Kasumi-1 (cell line): ENCODE data around the gene CHAC1.

Experiments used
- DNase-seq, 2 experiments: peaks; one replicate each; lab custom pipeline; 2025; lab: John Stamatoyannopoulos, UW

Gene CHAC1, protein sequence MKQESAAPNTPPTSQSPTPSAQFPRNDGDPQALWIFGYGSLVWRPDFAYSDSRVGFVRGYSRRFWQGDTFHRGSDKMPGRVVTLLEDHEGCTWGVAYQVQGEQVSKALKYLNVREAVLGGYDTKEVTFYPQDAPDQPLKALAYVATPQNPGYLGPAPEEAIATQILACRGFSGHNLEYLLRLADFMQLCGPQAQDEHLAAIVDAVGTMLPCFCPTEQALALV

DNA sequence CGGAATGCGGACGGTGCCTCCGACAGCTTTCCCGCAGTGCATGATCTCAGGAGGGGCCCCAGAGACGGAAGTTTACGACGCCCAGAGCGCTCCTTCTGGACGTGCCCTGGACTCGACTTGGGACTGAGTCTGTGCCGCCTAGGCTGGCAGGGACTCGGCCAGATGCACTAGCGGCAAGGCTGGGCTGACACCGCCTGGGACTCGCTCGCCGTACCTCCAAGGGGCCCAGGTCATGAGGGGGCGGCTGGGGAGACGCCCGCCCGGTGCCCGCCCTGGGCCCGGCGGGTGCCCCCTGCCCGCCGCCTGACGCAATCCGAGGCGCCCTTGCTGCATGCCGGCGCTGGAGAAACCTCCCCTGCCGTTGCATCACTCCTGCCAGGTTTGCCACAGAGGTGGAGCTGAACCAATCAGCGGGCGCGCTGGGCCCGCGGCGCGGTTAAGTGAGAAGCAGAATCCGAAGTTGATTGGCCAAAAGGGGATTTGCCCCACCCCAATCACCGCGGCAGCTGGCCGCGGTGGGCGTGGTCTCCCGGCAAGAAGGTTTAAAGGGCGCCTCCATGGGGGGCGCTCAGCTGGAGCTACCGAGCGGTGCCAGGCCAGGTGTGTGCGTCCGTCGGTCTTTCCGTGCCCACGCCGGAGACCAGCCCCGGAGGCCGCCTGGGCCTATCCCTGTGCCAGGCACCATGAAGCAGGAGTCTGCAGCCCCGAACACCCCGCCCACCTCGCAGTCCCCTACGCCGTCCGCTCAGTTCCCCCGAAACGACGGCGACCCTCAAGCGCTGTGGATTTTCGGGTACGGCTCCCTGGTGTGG is at the start of gene CHAC1:
CHAC1 (plus strand) TSS at position 571 of the 812 bp plus-strand sequence; CDS start at position 684, 113 bp downstream.
- DNase-seq = peak; percentile 91

DNA sequence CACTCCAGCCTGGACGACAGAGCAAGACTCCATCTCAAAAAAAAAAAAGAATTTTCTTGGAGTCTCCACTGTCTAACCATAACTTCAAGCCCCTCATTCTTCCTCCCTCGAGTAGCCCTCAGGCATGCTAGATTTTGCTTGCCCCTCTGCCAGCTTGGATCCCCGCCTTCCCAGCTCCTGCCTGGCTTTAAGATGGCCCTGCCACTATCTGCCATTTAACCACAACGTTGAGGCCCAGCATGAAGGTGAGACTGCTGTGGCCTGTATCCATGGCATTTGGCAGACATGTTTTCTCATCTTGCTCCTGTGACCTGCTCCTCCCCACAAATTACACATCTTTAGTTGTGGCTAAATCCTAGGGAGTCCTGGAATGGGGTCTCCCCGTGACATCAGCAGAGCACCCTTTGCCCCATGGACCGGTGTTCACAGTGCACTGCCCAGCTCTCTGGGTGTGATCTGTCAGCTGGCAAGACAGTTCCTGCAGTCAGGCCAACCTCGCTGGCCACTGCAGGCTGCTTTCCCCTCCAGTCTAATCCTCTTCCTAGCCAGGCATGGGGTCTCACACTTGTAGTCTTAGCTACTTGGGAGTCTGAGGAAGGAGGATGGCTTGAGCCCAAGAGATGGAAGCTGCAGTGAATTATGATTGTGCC is 48.6 kb upstream of the CHAC1 start:
- DNase-seq = no peak

DNA sequence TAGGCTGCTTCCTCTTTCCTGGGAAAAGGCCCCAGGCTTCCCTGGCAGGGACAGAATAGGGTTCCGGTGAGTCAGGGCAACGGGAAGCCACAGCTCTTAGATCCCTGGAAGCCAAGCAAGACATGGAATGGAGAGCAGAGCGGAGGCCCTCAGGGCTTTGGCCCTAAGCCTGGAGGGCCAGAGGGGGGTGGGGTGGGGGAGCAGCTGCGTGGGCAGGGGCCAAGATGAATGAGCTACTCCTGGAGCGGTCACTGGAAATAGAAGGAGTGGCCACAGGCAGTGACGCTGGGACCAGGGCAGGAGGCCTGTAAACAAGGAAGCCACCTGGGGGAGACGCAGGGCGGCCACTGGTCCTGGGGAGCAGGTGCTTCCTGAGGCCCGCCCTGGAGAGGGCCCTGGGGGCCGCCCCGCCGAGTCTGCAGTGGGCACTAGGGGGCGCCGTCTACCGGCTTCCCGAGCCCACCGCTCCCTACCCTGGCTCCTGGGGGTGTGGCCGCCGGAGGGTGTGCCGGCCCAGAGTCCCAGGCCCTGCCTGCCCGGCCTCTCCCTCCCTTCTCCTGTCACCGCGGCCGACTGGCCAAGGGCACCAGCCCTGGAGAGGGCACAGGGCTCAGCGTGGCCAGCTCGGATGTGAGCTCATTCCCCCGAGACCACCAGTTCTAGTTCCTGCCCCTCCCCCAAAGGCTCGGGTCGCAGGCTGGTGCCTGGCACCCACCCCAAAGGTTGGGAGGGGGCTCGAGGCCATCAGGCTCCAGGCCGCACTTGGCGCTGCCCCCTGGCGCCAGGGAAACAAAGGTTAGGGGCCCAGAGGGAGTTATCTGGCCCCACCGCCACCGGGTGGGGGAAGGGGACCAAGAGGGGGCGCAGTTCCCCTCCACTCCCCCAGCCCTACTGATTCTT is 46.9 kb upstream of the CHAC1 start:
- peak; percentile 73 to 81 for DNase-seq

DNA sequence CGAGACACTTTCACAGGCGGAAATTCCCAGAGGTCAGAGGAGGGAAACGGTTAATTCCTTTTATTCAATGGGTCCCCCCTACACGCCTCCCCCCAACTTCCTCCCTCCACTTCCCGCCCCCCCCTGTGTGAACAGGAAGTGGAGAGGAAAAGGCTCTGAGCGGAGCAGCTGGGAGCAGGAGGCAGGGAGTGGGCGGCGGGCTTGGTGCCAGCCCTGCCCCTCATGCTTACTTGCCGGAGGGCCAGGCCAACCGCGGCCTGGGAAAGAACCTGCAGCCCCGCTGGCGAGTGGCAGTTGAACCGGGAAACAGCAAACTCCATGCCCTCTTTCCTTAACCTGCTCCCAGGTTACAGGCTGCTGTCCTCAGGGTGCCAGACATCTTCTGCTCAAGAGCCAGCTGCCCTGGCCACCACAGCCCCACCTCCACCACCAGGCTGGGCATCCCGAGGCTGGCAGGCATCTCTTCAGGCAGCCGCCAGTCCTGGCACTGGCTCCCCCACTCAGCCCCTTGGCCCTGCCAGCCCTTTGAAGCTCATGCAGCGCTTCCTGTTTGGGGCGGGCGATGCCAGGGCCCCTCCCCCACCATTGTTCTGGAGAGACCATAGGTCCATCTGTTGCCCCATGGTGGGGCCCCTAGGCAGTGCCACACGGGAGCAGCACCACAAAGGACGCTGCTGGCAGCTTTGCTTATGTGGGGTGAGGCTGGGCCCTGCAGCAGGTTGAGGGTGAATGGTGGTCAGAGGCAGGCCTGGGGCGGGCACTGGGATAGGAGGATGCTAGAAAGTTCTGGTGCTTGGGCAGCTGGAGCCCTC is 46.1 kb upstream of the CHAC1 start:
- peak; percentile 38 to 51 for DNase-seq

DNA sequence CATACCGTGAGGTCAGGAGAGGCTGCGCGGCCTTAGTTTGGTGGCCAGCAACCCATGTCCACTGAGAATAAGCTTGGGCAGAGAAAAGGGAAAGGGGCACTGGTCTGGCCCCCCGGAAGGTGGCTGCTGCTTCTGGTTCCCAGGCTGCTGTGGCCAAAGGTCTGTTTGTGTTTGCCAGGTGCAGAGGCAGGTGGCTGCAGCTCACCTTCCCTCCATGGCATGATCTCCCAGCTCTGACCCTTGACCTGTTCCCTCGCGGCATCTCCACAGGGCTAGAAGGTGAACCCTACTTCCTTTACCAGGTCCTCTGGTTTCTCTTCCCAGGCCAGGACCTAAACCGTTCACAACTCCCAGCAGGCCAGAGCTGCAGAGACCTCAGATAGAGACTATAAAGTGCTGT is 45.2 kb upstream of the CHAC1 start:
- no peak for DNase-seq

DNA sequence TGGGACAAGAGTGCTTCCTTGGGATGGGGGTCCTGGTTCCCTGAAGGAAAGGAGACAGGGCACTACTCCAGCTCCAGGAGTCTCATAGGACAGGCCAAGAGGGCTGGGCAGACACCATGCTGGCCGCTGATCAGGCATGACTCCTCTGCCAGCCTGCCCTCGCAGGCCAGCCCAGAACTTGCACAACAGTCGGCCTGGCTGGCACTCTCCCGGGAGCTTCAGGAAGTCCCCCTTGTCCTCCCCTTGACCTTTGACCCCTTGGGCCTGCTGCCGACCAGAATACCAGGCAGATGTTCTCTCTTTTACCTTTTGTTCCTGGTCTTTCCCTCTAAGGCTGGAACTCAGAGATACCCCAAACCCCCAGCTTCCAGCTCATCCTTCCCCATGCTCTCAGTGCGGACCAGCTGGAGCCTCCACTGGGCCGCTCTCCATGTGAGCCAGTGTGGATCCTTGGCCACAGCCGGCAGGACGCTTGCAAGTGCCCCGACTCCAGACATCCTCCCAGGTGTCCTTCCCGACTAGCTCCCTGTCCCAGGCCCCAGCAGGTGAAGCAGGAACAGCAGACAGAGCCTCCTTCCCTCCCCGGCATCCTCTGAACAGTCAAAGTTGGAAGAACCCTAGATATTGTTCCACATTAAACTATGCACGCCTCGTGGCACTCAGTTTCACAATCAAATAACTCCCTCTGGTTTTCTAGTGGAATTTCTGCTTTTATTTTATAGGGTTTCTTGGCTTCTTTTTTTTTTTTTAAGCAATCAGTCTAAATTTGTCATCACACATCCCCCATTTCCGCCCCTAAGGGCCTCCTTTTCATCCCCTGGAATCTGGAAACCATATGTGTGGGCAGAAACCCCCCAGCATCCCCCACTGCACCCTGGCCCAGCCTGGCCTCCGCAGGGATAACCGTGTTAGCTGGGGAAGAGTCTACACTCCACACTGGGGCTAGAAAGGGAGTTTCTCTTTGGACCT is 43.3 kb upstream of the CHAC1 start:
- peak in 1 of 2 experiments; percentile 41 for DNase-seq

DNA sequence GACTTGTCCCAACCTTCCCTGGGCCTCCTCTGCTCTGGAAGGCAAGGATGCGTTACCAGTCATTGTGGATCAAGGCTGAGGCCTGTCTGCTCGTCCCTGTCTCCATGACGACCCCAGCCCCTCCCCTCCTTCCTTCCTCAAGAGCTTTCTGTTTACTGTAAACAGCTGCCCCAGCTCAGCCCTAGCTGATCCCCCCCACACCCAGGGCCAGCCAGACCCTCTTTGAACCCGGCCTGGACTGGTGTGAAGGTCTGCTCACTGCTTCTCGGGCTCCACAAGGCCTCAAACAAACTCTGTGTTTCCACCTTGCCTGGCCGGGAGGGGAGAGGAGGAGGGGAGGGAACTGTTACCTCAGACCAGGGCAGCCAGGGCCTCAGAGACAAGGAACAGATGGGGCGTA is 42.1 kb upstream of the CHAC1 start:
- no peak for DNase-seq

DNA sequence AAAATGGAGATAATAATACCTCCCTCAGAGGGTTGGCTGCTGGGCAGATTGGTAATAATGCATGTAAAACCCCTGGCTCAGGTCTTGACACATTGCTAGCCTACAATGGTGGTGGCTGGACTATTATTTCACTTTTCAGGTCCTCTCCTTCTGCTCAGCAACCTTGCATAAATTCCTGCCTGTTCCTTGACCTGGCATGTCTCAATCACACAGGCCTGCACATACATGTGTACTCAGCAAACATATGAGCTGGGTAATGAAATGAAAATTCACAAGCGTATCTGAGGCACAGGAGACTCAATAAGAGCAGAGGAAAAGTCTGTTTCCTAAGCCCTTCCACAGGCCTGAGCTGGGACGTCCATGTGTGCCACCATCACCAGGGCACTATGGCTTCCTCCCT is 41.6 kb upstream of the CHAC1 start:
- DNase-seq = no peak

DNA sequence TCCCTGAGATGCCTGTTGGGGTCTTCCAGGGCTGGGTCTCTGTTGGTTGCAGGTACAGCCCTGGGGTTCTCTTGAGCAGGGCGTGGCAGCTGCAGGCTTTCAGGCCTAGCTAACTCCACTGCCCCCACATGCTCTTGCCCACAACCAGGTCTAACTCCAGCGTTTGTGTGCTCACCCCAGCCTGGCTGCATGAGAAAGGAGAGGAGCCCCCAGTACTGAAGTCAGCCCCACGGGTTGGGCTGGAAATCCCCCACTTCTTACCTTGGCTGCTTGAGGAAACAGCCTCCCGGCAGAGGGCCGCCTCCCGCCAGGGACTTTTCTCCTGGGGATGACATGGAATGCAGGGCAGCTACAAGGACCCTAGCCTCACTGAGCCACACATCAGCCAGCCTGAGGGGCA is 40.8 kb upstream of the CHAC1 start:
- DNase-seq = no peak

DNA sequence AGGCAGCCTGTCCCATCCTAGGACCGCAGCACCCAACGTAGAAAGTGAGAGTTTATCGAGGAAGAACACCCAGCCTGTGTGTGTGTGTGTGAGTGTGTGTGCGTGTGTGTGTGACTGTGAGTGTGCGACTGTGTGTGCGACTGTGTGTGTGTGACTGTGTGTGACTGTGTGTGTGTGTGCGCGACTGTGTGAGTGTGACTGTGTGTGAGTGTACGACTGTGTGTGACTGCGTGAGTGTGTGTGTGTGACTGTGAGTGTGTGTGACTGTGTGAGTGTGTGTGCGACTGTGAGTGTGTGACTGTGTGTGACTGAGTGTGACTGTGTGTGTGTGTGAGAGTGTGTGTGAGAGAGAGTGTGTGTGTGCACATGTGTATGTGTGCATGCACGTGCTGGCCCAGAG is 39.3 kb upstream of the CHAC1 start:
- DNase-seq = no peak

DNA sequence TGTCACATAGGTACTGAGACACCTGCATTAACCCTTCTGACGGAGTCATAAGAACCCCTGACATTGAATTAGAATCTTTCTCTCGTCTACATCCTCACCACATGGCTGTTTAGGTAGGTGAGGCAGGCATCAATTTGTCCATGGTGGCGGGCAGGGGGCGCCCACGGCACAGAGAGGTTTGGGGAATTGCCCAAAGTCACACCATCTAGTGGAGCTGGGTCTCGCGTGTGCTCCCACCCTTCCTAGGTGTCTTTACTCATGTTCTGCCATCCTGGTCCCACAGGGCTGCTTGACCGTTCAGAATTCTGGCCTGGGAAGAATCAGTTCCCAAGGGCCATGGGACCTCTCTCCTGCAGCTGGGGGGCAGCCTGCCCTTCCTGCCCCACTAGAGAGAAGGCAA is 38.8 kb upstream of the CHAC1 start:
- no peak for DNase-seq

DNA sequence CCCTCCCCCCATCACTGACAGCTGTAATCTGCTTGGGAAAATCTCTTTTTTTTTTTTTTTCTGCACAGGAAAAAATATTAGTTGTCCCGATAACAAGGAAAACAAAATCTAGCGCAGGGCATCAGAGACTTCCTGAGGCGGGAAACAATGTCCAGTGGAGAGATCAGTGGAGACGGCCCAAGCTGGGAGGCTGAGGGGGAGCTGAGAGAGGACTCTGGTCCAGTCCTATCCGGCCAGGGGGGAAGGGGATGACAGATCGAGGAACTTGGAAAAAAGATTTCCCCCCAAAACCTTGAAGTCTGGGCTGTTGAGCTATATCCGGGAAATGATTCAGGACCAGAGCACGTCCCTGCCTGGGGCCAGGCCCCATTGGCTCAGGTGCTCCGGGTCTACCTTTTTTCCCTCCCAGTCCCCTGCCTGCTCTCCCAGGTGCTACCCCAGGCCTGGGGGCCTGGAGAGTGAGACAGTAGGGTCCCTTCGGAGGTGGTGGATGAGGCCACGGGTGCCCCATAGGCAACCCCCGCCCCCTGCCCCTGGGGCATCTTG is 38.1 kb upstream of the CHAC1 start:
- DNase-seq = no peak

DNA sequence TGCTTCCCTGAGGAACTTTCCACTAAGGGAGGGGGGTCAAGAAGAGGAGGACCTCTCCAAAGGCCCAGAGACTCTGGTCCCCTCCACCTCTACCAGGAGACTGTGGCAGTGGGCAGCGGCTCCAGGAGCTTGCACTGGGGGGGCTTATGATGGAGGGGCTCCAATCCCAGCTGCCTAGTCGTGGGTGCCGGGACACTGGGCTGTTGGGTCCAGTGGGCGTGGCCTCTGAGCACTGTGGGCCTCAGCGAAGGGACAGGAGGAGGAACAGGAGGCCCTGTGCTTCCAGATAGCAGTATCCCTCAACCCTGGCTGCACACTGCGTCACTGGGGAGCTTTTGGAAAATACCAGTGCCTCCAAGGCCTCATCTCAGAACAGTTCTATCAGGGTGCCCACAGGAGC is 37.6 kb upstream of the CHAC1 start:
- DNase-seq = no peak

DNA sequence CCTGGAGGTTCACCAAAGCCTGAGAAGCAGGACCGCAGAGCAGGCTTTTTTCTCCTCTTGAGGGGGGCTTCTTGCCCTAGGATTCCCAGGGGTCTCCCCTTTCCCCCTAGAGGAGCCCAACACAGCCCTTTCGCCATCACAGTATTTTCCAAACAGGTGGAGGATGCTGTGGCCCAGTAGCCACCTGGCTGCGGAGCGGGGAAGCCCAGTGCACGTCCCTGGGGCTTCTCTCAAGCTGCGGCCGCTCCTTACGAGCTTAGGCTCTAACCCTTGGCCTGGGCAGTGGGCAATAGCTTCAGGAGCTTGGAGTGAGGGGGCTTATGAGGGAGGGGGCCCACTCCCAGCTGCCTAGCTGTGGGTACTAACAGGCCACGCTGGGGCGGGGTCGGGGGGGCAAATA is 35.7 kb upstream of the CHAC1 start:
- DNase-seq = no peak

DNA sequence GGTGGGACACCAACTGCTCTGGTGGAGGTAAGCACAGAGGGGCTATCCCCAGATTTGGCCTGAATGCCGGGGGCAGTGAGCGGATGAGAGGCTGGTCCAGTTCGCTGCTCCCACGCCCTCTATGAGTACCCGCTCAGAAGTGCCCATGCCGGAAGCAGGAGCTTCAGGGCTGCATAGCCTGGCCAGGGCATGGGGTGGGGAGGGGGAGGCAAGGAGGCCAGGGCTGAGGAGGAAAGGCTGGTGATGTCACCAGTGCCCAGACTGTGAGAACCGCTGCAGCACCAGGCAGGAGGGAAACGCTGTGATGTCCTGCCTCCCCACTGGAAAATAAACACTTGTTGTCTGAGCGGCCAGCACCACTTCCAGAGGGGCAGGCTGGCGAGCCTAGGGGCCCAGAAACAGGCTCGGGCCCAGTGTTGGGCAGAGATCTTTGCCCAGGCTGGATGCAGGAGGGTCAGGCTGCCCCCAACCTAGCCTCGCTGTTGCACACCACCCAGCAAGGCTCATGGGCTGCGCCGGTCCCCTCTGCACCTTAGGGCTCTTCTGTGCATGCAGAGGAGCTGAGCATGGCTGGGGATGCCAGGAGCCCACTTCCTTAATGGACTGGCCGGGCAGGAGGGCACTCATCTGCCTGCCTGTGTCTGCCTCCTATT is 35.0 kb upstream of the CHAC1 start:
- DNase-seq = no peak

DNA sequence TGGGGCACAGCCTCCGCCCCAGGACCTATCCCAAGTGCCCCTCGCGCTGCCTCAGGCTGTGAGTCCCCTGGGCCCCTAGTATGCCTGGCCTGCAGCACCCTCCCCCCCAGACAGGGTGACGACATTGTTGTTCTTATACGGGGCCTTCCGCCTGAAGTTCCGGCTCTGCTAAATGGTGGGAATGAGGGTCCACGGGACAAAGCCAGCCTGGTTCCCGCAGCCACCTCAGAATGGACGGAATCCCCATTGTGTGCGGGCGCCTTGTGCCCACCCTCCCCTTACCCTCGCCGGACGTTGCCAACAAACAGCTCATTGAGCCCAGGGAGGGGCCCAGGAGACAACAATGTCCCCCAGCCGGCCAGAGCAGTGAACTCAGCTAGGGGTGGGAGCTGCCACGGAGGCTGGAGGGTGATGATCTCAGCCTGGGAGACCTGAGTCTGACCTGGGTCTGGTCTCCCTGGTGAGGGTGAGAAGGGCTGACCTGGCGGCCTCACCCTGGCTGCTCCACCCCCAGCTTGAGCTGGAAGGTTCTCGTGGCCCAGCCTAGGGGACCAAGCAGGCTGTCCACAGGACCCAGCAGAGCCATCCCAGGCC is 34.4 kb upstream of the CHAC1 start:
- no peak for DNase-seq

DNA sequence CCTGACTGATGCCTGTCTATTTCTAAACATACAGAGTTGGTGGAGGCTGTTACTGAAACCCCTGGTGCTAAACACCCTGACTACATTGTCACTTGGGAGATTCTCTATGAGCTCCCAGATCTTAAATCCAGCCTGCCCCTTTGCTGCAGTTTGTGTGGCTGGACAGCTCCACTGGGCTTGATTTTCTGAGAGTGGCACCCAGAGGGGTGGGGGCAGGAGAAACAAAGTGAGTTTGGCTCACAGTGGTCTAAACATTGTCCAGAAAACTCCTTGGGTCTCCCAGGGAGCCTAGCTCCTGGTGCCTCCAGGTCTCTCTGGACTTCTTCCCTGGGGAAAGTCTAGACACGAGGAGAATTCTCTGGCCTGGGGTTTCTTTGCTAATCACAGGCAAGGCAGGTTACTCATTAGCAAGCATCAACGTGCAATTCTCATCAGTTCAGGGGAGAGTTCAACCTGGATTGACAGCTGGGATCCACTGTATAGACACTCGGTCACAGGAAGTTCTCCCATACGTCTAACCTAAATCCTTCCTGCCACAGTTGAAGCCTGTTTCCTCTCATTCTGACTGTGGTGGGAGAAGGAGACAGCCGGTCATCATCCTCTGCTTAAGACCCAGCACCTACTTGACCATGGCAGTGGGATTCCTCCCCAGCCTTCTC is 31.2 kb upstream of the CHAC1 start:
- no peak for DNase-seq

DNA sequence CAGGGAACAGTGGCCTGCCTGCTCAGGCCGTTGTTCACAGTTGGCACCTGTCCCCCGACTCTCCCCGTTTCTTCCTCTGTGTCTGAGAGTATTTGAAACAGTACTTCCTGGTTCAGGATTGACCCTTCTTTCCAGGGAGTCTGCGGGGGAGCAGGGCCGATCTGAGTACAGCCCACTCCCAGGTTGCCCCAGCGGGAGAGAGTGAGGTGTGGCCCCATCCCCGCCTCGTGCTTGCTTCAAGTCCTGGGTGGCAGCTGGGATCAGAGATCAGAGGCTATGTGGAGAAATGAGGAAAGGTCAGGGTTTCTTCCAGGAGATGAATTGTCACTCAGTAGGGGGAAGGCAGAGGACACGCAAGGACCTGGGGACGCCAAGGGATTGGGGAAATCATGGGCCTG is 30.7 kb upstream of the CHAC1 start:
- no peak for DNase-seq
